Activated gamma-delta T cell treated with anti-CD3 and anti-CD28 coated beads, Interleukin-2, amount 50 U/mL, for 16 hours (primary cell): ENCODE data around the gene PROSER2.

Source experiments
- DNase-seq: peaks from one replicate; pipeline ENCODE4 v3.0.0-alpha.2; 2020; ENCODE audit warnings: low read depth

The PROSER2 gene

DNA sequence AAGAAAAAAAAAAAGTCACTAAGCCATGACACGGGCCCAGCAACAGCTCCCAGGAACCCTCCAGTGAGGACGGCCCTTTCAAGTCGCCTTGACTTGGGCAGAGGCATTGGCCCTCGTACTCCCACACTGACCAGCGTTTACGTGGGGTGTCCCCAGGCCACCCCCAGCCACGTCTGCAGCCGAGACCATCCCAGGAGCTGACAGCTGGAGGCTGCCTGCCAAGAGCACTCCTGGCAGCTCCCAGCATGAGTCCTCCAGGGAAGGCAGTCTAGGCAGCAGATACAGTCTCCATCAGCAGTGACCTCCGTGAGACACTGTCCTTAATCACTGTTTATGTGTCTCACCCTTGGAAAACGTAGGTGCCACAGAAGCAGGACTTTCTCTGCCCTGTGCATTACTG is 86.5 kb downstream of the PROSER2 start:
- DNase-seq, result no peak

- no peak for DNase-seq
These were observed 86.9 kb downstream of the PROSER2 start for GRCh38 chr10:11910102-11910501.

- no peak for DNase-seq
These were observed 90.0 kb downstream of the PROSER2 start for GRCh38 chr10:11913079-11913641.

GRCh38 chr10:11918384-11918783 is 95.2 kb downstream of the PROSER2 start:
- DNase-seq, result no peak

DNA sequence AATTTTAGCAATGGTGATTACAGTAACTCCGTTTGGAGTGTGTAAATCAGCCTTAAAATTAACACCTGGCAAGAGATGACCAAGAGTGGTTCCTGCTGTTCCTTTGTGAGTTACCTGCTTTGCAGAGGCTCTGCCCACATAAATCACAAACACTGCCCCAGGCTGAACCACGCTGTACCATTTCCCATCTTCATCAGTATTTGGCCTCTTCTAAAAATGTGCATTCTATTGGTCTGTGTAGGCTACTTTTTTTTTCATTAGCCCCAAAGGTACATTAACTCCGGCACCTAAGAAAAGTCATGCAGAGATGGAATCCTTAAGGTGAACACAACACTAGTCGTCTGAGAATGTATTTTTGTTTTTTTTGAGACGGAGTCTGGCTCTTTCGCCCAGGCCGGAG is 96.1 kb downstream of the PROSER2 start:
- no peak for DNase-seq
